HEK293 (cell line): ENCODE data around the gene ZFPM1.

Source experiments
- CTCF ChIA-PET: fragments of 350-600 bp; formaldehyde crosslinking; extraction: SDS; loops from one replicate; lab custom pipeline; 2021; ENCODE audit warnings: antibody characterized with exemption; lab: Yijun Ruan, JAX
- POLR2A ChIA-PET: fragments of 300-600 bp; formaldehyde crosslinking; extraction: SDS; loops from one replicate; lab custom pipeline; 2020; ENCODE audit warnings: antibody characterized with exemption, inconsistent platforms; lab: Yijun Ruan, JAX
- H3K27ac ChIP-seq: fragments of 200-500 bp; sonication (Bioruptor generic); 2 replicates; pipeline ENCODE4 v1.5.1; 2014; ENCODE audit warnings: low read depth, low read length, control low read depth, inconsistent platforms; ENCODE audit errors: extremely low read depth
- H3K36me3 ChIP-seq, 2 experiments: fragments of 200-500 bp in 1 of 2; sonication (Bioruptor generic) in 1 of 2; 1 replicate in 1 of 2; 2 replicates in 1 of 2; pipeline ENCODE4 v1.5.1; 2014 to 2017; ENCODE audit warnings: inconsistent platforms in 2 of 2, low read length in 2 of 2; ENCODE audit not compliant: control insufficient read depth in 2 of 2, insufficient read depth in 1 of 2
- H3K4me1 ChIP-seq: fragments of 200-500 bp; sonication (Bioruptor generic); 2 replicates; pipeline ENCODE4 v1.5.1; 2014; ENCODE audit warnings: mild to moderate bottlenecking, low read length, inconsistent platforms; ENCODE audit not compliant: control insufficient read depth, insufficient read depth
- H3K4me3 ChIP-seq: 2 replicates; pipeline ENCODE4 v1.5.1; 2011; ENCODE audit warnings: low read depth, mild to moderate bottlenecking, control low read depth, low read length, moderate library complexity
- H3K9me3 ChIP-seq: fragments of 200-500 bp; sonication (Bioruptor generic); 2 replicates; pipeline ENCODE4 v1.5.1; 2014; ENCODE audit warnings: low read depth, low read length, inconsistent platforms; ENCODE audit not compliant: control insufficient read depth, insufficient read depth
- BCL11B ChIP-seq: fragments of 450-650 bp; formaldehyde crosslinking; IDR thresholded peaks from 2 replicates; pipeline ENCODE4 v1.5.1; 2016; ENCODE audit warnings: low read depth, missing biosample characterization, missing genetic modification characterization
- HOXC10 ChIP-seq: sonication (generic); formaldehyde crosslinking; IDR thresholded peaks from 2 replicates; pipeline ENCODE4 v1.8.1; 2023; ENCODE audit warnings: mild to moderate bottlenecking, missing genetic modification reagents
- KLF9 ChIP-seq: fragments of 450-650 bp; formaldehyde crosslinking; IDR thresholded peaks from 2 replicates; pipeline ENCODE4 v1.5.1; 2016; ENCODE audit warnings: missing biosample characterization, missing genetic modification characterization, low read depth
- SCRT2 ChIP-seq: fragments of 450-650 bp; formaldehyde crosslinking; IDR thresholded peaks from 2 replicates; pipeline ENCODE4 v1.5.1; 2016; ENCODE audit warnings: missing biosample characterization, missing genetic modification characterization
- WT1 ChIP-seq: fragments of 450-650 bp; formaldehyde crosslinking; IDR thresholded peaks from 2 replicates; pipeline ENCODE4 v1.5.1; 2016; ENCODE audit warnings: missing biosample characterization, missing genetic modification characterization
- ZFHX2 ChIP-seq: fragments of 450-650 bp; formaldehyde crosslinking; conservative IDR thresholded peaks from 2 replicates; pipeline ENCODE4 v1.5.1; 2016; ENCODE audit warnings: missing biosample characterization, missing genetic modification characterization
- ZFP69B ChIP-seq: fragments of 450-650 bp; formaldehyde crosslinking; IDR thresholded peaks from 2 replicates; pipeline ENCODE4 v1.5.1; 2016; ENCODE audit warnings: missing biosample characterization, missing genetic modification characterization
- ZIC2 ChIP-seq: fragments of 450-650 bp; formaldehyde crosslinking; IDR thresholded peaks from 2 replicates; pipeline ENCODE4 v1.5.1; 2016; ENCODE audit warnings: missing biosample characterization, missing genetic modification characterization
- ZNF335 ChIP-seq: fragments of 450-650 bp; formaldehyde crosslinking; conservative IDR thresholded peaks from 2 replicates; pipeline ENCODE4 v1.5.1; 2016; ENCODE audit warnings: missing biosample characterization, missing genetic modification characterization
- ZNF473 ChIP-seq: fragments of 450-650 bp; formaldehyde crosslinking; IDR thresholded peaks from 2 replicates; pipeline ENCODE4 v1.5.1; 2017; ENCODE audit warnings: missing biosample characterization, missing genetic modification characterization
- ZNF585B ChIP-seq: fragments of 450-650 bp; formaldehyde crosslinking; IDR thresholded peaks from 2 replicates; pipeline ENCODE4 v1.5.1; 2016; ENCODE audit warnings: missing biosample characterization, missing genetic modification characterization
- TF ChIP-seq, protein P1 (sequence below): fragments of 450-650 bp; formaldehyde crosslinking; IDR thresholded peaks from 2 replicates; pipeline ENCODE4 v1.5.1; 2016; ENCODE audit warnings: missing biosample characterization, missing genetic modification characterization
- TF ChIP-seq, protein P2 (sequence below): fragments of 450-650 bp; IDR thresholded peaks from 2 replicates; pipeline ENCODE4 v1.5.1; 2018; ENCODE audit warnings: missing biosample characterization, missing genetic modification characterization
- TF ChIP-seq, protein P3 (sequence below): fragments of 450-650 bp; formaldehyde crosslinking; IDR thresholded peaks from 2 replicates; pipeline ENCODE4 v1.5.1; 2016; ENCODE audit warnings: missing biosample characterization, missing genetic modification characterization
- TF ChIP-seq, protein P4 (sequence below): fragments of 450-650 bp; formaldehyde crosslinking; IDR thresholded peaks from 2 replicates; pipeline ENCODE4 v1.5.1; 2017; ENCODE audit warnings: missing biosample characterization, missing genetic modification characterization
- TF ChIP-seq, protein P5 (sequence below): fragments of 450-650 bp; formaldehyde crosslinking; conservative IDR thresholded peaks from 2 replicates; pipeline ENCODE4 v1.5.1; 2016; ENCODE audit warnings: low read depth, missing biosample characterization, missing genetic modification characterization

The ZFPM1 gene

DNA sequence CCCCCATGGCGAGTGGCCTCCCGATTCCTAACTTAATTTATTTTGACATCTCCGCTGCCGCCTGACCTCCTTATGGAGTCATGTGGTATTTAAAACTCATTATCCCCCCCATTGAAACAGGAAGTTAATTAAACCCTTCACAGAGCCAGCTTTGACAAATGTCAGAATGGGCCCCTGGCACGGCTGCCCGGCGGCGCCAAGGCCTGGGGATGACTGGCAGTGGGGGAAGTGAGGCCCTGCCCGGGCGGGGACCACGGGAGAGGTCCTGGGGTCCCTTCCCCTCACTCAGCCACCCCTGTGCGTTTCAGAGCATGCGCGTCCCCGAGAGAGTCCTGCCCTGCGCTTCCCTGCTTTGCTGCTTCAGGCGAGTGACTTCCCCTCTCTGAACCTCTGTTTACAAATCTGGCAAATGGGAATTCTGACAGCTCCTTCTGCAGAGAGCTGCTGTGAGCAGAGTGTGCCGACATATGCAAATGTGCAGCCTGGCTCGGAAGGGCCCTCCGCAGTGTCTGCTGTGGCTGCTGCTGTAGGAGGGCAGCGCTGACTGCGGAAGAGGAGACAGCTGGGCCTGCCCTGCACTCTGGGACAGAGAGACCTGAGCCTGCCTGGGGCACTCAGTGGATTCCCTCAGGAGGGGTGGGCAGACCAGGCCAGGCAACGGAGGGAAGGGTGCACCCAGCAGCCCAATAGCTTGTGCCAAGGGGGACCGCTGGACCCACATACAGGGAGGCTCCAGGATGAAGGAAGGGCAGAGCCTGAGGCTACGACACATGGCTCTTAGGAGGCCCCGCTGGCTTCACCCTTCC is 4.4 kb upstream of the ZFPM1 start:
- no peaks in the 10 kb centered on the region; the same call in 1 of the 2 replicates for H3K4me1 ChIP-seq
- H3K36me3 ChIP-seq = no peaks in the 10 kb centered on the region
- ChIA-PET POLR2A (no interaction called here), CTCF (interaction anchor here (0.5 to 1.6 kb wide), 3 partner anchors 11 to 851 kb away, joined by 4 to 6 read pairs (median 6); no protein-coding TSS in a partner anchor)
- no peak for TF ChIP-seq KLF9
- TF ChIP-seq ZNF585B (tag by site-specific recombination) = no peak
- no peak for TF ChIP-seq WT1
- TF ChIP-seq, protein P1, sequence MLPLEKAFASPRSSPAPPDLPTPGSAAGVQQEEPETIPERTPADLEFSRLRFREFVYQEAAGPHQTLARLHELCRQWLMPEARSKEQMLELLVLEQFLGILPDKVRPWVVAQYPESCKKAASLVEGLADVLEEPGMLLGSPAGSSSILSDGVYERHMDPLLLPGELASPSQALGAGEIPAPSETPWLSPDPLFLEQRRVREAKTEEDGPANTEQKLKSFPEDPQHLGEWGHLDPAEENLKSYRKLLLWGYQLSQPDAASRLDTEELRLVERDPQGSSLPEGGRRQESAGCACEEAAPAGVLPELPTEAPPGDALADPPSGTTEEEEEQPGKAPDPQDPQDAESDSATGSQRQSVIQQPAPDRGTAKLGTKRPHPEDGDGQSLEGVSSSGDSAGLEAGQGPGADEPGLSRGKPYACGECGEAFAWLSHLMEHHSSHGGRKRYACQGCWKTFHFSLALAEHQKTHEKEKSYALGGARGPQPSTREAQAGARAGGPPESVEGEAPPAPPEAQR (tag by site-specific recombination) = no peak
- H3K27ac ChIP-seq = no peak overlapping the region
- H3K9me3 ChIP-seq = no peaks in the 10 kb centered on the region
- H3K4me3 ChIP-seq = no peak overlapping the region

DNA sequence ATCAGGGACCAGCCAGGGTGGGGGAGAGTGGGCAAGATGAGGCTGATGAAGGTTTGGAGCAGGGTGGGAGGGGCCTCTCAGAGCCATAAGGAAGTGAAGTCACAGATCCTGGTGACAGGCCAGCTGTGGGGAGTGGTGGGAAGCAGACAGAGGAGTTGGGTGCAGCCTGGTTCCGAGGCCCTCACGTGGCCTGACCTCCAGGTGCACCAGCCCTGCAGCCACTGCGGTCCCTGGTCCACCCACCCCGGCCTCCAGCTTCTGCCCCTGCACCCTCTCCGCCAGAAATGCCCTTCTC is 3.9 kb upstream of the ZFPM1 start:
- ChIA-PET CTCF (interaction anchor here (0.5 to 1.3 kb wide), 3 partner anchors 114 to 851 kb away, joined by 3 to 6 read pairs (median 3); no protein-coding TSS in a partner anchor), POLR2A (no interaction called here)
- no peak overlapping the region for H3K4me3 ChIP-seq
- no peaks in the 10 kb centered on the region; the same call in 1 of the 2 replicates for H3K4me1 ChIP-seq
- no peaks in the 10 kb centered on the region for H3K9me3 ChIP-seq
- TF ChIP-seq, protein P2, sequence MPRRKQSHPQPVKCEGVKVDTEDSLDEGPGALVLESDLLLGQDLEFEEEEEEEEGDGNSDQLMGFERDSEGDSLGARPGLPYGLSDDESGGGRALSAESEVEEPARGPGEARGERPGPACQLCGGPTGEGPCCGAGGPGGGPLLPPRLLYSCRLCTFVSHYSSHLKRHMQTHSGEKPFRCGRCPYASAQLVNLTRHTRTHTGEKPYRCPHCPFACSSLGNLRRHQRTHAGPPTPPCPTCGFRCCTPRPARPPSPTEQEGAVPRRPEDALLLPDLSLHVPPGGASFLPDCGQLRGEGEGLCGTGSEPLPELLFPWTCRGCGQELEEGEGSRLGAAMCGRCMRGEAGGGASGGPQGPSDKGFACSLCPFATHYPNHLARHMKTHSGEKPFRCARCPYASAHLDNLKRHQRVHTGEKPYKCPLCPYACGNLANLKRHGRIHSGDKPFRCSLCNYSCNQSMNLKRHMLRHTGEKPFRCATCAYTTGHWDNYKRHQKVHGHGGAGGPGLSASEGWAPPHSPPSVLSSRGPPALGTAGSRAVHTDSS (tag by site-specific recombination) = 0 out of 2 replicates have a peak, but pooled peaks have one; percentile 14
- TF ChIP-seq BCL11B = no peak
- no peak overlapping the region for H3K27ac ChIP-seq
- no peaks in the 10 kb centered on the region for H3K36me3 ChIP-seq

DNA sequence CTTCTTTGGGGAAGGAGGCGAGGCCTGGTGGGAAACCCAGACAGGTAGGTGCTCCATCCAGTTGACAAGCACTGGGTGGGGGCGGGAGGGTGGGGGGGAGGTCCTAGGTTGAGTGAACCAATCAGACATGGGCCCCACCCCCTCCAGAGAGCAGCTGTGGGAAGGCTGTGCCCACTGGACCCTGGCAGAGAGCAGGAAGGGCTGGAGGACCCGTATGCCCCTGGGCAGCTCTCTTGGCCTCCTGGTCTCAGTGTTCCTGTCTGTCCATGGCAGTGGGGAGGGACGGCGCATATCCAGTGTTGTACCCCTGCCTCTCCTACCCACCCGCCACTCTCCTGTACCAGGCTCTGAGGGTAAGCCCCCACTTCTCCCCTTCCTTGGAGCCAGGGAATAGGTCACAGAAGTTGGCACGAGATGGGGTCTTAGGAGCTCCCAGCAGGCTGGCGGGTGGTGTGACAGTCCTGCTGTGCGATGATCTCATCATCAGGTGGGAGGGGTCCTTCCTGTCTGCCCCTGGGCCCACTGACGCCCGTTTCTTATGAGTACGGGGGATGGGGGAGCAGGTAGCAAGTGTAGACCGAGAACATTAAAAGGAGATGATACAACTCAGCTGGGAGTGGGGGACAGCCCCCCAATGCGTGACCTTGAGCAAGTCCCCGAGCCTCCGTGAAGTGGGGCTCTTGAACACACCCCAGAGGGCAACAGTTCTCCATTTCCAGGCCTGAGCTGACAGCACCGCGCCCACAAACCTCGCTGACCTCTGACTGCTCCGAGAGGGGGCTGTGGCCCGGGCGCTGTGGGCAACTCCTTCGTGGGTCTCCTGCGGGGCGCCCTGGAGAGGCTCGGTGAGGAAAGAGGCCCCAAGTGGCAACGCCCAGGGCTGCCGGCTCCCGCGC is 1.2 kb upstream of the ZFPM1 start:
- Histone ChIP-seq H3K4me3 (no peak overlapping the region), H3K9me3 (no peaks in the 10 kb centered on the region), H3K36me3 (no peaks in the 10 kb centered on the region), H3K27ac (no peak overlapping the region), H3K4me1 (peaks cover 5% of the 10 kb centered on the region; the same call in 1 of the 2 replicates)
- CTCF ChIA-PET = interaction anchor here (1.1 to 1.4 kb wide), 2 partner anchors 53 to 87 kb away, joined by 3 to 4 read pairs; no protein-coding TSS in a partner anchor
- POLR2A ChIA-PET = interaction anchor here (1.8 kb wide), 1 partner anchor 10 kb away, joined by 5 read pairs; no protein-coding TSS in a partner anchor
- TF ChIP-seq, protein P3, sequence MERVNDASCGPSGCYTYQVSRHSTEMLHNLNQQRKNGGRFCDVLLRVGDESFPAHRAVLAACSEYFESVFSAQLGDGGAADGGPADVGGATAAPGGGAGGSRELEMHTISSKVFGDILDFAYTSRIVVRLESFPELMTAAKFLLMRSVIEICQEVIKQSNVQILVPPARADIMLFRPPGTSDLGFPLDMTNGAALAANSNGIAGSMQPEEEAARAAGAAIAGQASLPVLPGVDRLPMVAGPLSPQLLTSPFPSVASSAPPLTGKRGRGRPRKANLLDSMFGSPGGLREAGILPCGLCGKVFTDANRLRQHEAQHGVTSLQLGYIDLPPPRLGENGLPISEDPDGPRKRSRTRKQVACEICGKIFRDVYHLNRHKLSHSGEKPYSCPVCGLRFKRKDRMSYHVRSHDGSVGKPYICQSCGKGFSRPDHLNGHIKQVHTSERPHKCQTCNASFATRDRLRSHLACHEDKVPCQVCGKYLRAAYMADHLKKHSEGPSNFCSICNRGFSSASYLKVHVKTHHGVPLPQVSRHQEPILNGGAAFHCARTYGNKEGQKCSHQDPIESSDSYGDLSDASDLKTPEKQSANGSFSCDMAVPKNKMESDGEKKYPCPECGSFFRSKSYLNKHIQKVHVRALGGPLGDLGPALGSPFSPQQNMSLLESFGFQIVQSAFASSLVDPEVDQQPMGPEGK (tag by site-specific recombination) = peak; percentile 17
- TF ChIP-seq SCRT2 (tag by site-specific recombination) = no peak
- TF ChIP-seq ZIC2 = peak; percentile 74
- TF ChIP-seq ZNF335 (tag by site-specific recombination) = peak; percentile 52
- TF ChIP-seq ZNF473 = no peak
- TF ChIP-seq ZFHX2 (tag by site-specific recombination) = peak; percentile 56
- TF ChIP-seq, protein P4, sequence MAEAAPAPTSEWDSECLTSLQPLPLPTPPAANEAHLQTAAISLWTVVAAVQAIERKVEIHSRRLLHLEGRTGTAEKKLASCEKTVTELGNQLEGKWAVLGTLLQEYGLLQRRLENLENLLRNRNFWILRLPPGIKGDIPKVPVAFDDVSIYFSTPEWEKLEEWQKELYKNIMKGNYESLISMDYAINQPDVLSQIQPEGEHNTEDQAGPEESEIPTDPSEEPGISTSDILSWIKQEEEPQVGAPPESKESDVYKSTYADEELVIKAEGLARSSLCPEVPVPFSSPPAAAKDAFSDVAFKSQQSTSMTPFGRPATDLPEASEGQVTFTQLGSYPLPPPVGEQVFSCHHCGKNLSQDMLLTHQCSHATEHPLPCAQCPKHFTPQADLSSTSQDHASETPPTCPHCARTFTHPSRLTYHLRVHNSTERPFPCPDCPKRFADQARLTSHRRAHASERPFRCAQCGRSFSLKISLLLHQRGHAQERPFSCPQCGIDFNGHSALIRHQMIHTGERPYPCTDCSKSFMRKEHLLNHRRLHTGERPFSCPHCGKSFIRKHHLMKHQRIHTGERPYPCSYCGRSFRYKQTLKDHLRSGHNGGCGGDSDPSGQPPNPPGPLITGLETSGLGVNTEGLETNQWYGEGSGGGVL (tag by site-specific recombination) = peak; percentile 21
- TF ChIP-seq HOXC10 (CRISPR knock-in tag) = no peak
- TF ChIP-seq, protein P5, sequence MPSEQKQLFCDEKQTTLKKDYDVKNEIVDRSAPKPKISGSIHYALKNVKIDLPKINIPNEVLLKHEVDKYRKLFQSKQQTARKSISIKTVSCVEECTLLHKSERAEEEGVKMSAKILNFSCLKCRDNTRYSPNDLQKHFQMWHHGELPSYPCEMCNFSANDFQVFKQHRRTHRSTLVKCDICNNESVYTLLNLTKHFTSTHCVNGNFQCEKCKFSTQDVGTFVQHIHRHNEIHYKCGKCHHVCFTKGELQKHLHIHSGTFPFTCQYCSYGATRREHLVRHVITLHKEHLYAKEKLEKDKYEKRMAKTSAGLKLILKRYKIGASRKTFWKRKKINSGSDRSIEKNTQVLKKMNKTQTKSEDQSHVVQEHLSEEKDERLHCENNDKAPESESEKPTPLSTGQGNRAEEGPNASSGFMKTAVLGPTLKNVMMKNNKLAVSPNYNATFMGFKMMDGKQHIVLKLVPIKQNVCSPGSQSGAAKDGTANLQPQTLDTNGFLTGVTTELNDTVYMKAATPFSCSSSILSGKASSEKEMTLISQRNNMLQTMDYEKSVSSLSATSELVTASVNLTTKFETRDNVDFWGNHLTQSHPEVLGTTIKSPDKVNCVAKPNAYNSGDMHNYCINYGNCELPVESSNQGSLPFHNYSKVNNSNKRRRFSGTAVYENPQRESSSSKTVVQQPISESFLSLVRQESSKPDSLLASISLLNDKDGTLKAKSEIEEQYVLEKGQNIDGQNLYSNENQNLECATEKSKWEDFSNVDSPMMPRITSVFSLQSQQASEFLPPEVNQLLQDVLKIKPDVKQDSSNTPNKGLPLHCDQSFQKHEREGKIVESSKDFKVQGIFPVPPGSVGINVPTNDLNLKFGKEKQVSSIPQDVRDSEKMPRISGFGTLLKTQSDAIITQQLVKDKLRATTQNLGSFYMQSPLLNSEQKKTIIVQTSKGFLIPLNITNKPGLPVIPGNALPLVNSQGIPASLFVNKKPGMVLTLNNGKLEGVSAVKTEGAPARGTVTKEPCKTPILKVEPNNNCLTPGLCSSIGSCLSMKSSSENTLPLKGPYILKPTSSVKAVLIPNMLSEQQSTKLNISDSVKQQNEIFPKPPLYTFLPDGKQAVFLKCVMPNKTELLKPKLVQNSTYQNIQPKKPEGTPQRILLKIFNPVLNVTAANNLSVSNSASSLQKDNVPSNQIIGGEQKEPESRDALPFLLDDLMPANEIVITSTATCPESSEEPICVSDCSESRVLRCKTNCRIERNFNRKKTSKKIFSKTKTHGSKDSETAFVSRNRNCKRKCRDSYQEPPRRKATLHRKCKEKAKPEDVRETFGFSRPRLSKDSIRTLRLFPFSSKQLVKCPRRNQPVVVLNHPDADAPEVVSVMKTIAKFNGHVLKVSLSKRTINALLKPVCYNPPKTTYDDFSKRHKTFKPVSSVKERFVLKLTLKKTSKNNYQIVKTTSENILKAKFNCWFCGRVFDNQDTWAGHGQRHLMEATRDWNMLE = no peak
- TF ChIP-seq ZFP69B = peak; percentile 16; the same call in 1 of the 2 replicates
